Testis (tissue), 3 donors: ENCODE data around the gene PIP4K2A. TPM values are rescaled to one million over a fixed set of nuclear protein-coding genes. Genes with fewer than 3 reads are reported as not detected.

Experiments used
- DNase-seq: peaks from one replicate; pipeline ENCODE4 v3.0.0-alpha.2; 2019
- H3K27ac ChIP-seq, 2 donors: fragments of 200-600 bp; sonication (generic); one replicate each; pipeline ENCODE4 v1.5.1; 2019
- H3K27me3 ChIP-seq: fragments of 200-600 bp; sonication (generic); one replicate; pipeline ENCODE4 v1.5.1; 2019
- H3K36me3 ChIP-seq: fragments of 200-600 bp; sonication (generic); one replicate; pipeline ENCODE4 v1.5.1; 2017; ENCODE audit warnings: low read depth; ENCODE audit errors: missing control alignments
- H3K4me1 ChIP-seq: fragments of 200-600 bp; sonication (generic); one replicate; pipeline ENCODE4 v1.5.1; 2019
- H3K4me3 ChIP-seq, 2 donors: fragments of 200-600 bp; sonication (generic); one replicate each; pipeline ENCODE4 v1.5.1; 2017 to 2019
- H3K9me3 ChIP-seq: fragments of 200-600 bp; sonication (generic); one replicate; pipeline ENCODE4 v1.5.1; 2017
- POLR2A ChIP-seq: fragments of 450-650 bp; IDR thresholded peaks from one replicate; pipeline ENCODE4 v1.6.1; 2017; ENCODE audit warnings: antibody characterized with exemption, mild to moderate bottlenecking, moderate library complexity
- WGBS, 2 donors: methylation state at CpG; one replicate each; pipeline ENCODE4 v1.1.5; 2018; 5-methylcytosine and 5-hydroxymethylcytosine counted together
- intact Hi-C: fragments of 100-400 bp; cut with DNase I; formaldehyde crosslinking; loops from one replicate; pipeline ENCODE4 v1.15.1; 2023; ENCODE audit warnings: low total_unique reads
- polyA plus RNA-seq: library from polyadenylated mRNA; stranded (reverse); fragments of 350-450 nt; fragmentation: Illumina TruSeq; extraction: RNeasy Lipid Tissue Mini Kit (QIAGEN cat#74804); gene quantifications from one replicate; pipeline ENCODE4 v1.2.3, GENCODE V29; 2014; ENCODE audit warnings: low read depth, low replicate concordance; ENCODE audit not compliant: insufficient read depth
- total RNA-seq, 2 donors: library from RNA; depleted of rRNA; stranded (reverse); fragments of >200 nt; gene quantifications; one replicate each; pipeline ENCODE4 v1.2.3, GENCODE V29; 2016
- TF ChIP-seq, protein P1 (sequence below), 3 experiments: fragments of 450-650 bp in 2 of 3; fragments of 200-600 bp in 1 of 3; sonication (generic) in 1 of 3; IDR thresholded peaks; one replicate each; pipeline ENCODE4 v1.5.1; 2016 to 2019; ENCODE audit warnings: antibody characterized with exemption in 3 of 3, mild to moderate bottlenecking in 2 of 3, moderate library complexity in 1 of 3

Gene PIP4K2A
- total and polyA plus RNA-seq, 3 donors from 2014 or later = 12.6 to 26.0 (median 15.8) TPM

DNA sequence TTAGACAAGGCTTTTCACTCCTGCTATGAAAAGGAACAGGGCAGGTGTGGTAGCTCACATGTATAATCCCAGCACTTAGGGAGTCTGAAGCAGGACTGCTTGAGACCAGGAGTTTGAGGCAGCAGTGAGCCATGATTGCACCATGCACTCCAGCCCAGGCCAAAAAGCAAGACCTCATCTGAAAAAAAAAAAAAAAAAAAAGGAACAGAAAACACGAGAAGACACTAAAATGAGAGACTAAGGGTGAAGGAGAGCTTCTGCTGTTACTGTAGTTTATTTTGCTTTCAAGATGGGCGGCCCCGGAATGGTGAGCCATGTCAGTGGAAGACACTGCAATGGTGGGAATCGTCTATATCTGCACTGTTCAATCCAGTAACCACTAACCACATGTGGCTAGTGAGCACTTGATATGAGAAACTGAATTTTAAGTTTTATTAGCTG is 9.9 kb downstream of the PIP4K2A start:
- H3K9me3 ChIP-seq = no peaks in the 10 kb centered on the region
- no peak for TF ChIP-seq POLR2A
- TF ChIP-seq, protein P1, sequence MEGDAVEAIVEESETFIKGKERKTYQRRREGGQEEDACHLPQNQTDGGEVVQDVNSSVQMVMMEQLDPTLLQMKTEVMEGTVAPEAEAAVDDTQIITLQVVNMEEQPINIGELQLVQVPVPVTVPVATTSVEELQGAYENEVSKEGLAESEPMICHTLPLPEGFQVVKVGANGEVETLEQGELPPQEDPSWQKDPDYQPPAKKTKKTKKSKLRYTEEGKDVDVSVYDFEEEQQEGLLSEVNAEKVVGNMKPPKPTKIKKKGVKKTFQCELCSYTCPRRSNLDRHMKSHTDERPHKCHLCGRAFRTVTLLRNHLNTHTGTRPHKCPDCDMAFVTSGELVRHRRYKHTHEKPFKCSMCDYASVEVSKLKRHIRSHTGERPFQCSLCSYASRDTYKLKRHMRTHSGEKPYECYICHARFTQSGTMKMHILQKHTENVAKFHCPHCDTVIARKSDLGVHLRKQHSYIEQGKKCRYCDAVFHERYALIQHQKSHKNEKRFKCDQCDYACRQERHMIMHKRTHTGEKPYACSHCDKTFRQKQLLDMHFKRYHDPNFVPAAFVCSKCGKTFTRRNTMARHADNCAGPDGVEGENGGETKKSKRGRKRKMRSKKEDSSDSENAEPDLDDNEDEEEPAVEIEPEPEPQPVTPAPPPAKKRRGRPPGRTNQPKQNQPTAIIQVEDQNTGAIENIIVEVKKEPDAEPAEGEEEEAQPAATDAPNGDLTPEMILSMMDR (IDR thresholded peaks at IDR 0.05) = no peak
- WGBS, 2 donors = 80 to 89% methylated on average over 4 of the region's 4 CpGs
- H3K4me3 ChIP-seq = no peak overlapping the region
- H3K36me3 ChIP-seq = no peaks in the 10 kb centered on the region
- intact Hi-C loops = no loop called here
- no peak overlapping the region for H3K27ac ChIP-seq
- no peaks in the 10 kb centered on the region for H3K27me3 ChIP-seq
- no peaks in the 10 kb centered on the region for H3K4me1 ChIP-seq
- no peak for DNase-seq

DNA sequence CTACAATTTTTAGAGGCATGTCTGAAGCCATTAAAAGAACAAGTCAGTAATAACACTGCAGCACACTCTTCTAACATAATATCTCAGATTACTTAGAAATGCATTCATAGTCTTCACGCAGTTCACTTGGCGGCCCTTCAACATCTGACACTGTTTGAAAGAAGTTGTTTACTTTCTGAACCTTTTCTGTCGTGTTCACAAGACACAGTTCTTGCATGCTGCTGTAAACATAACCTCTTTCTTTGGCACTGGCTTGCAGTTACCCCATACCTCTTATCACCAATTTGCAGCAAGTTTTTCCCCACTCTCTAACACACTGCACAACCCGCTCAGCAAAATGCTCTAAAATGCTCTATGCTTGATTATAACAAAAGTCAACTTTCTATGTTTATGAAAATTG is 12.0 kb downstream of the PIP4K2A start:
- intact Hi-C loops = no loop called here
- no peak overlapping the region for H3K4me3 ChIP-seq
- no peaks in the 10 kb centered on the region for H3K4me1 ChIP-seq
- no peaks in the 10 kb centered on the region for H3K9me3 ChIP-seq
- no peaks in the 10 kb centered on the region for H3K36me3 ChIP-seq
- TF ChIP-seq POLR2A = no peak
- TF ChIP-seq, protein P1 (IDR thresholded peaks at IDR 0.05) = no peak
- H3K27ac ChIP-seq = no peak overlapping the region
- no peak for DNase-seq
- WGBS, 2 donors = 92 to 94% methylated on average over 4 of the region's 4 CpGs
- no peaks in the 10 kb centered on the region for H3K27me3 ChIP-seq

DNA sequence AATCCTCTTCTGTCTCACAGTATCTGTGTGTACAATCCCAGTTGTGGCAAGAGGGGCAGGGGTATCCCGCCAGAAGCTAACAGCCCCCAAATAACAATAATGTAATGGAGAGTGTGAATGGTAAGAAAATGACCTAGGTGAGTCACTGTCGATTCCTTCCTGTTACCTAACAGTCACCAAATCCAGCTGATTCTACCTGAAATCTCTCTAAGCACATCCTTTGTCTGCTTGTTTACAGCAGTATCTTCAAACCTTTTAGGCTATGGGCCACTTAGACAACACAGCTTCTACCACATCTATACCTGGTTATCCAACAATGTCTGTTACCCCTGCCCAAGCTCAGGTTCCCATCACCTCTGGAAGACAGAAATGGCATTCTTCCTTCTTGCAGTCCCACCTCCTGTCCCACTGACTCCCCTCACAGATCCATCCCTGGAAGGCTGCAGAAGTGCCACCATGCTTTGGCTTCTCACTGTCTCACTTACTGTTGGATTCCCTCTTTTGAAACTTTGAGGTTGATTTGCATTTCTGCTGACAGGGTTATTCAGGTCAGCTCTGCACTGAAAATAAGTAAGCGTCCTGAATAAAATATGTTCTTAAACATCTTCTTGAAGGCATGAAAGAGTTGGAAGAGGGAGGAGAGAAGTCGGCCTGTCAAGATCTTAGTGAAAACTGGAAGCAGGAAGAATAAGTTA is 13.1 kb downstream of the PIP4K2A start:
- Histone ChIP-seq H3K27ac (no peak overlapping the region), H3K9me3 (no peaks in the 10 kb centered on the region), H3K36me3 (no peaks in the 10 kb centered on the region), H3K4me3 (no peak overlapping the region), H3K27me3 (no peaks in the 10 kb centered on the region), H3K4me1 (peaks cover 3% of the 10 kb centered on the region)
- no peak for DNase-seq
- TF ChIP-seq POLR2A = no peak
- intact Hi-C loops = no loop called here
- 93 to 98% methylated on average over 4 of the region's 4 CpGs for WGBS, 2 donors

GRCh38 chr10:22700489-22700888 is 13.9 kb downstream of the PIP4K2A start:
- no peak for TF ChIP-seq POLR2A
- TF ChIP-seq, protein P1 (IDR thresholded peaks at IDR 0.05) = no peak
- no peak overlapping the region for H3K4me3 ChIP-seq
- no peaks in the 10 kb centered on the region for H3K36me3 ChIP-seq
- H3K4me1 ChIP-seq = peaks cover 3% of the 10 kb centered on the region
- no peaks in the 10 kb centered on the region for H3K9me3 ChIP-seq
- H3K27me3 ChIP-seq = no peaks in the 10 kb centered on the region
- 94 to 98% methylated on average over 5 of the region's 5 CpGs for WGBS, 2 donors
- H3K27ac ChIP-seq = no peak overlapping the region
- intact Hi-C loops = no loop called here
- no peak for DNase-seq

- DNase-seq = no peak
- Histone ChIP-seq H3K9me3 (no peaks in the 10 kb centered on the region), H3K27me3 (no peaks in the 10 kb centered on the region), H3K36me3 (no peaks in the 10 kb centered on the region), H3K27ac (no peak overlapping the region), H3K4me3 (no peak overlapping the region), H3K4me1 (peaks cover 3% of the 10 kb centered on the region)
- WGBS, 2 donors = 82 to 91% methylated on average over 5 of the region's 5 CpGs
- intact Hi-C loops = no loop called here
- TF ChIP-seq, protein P1 (IDR thresholded peaks at IDR 0.05) = no peak
- no peak for TF ChIP-seq POLR2A
These were observed 14.4 kb downstream of the PIP4K2A start for GRCh38 chr10:22699976-22700375.
